Hepatocyte (in vitro differentiated cells): ENCODE results near the gene FOXK1. TPM values are rescaled to one million over a fixed set of nuclear protein-coding genes. Genes with fewer than 3 reads are reported as not detected.

Experiments
- DNase-seq: peaks from one replicate; pipeline ENCODE4 v3.0.0-alpha.2; 2016; ENCODE audit warnings: low spot score
- H2AFZ ChIP-seq: fragments of 200-600 bp; sonication (generic); 2 replicates; pipeline ENCODE4 v1.6.0; 2016; ENCODE audit warnings: antibody characterized with exemption, mild to moderate bottlenecking
- H3K27ac ChIP-seq: fragments of 200-600 bp; sonication (generic); 2 replicates; pipeline ENCODE4 v1.5.1; 2016; ENCODE audit warnings: mild to moderate bottlenecking
- H3K27me3 ChIP-seq: fragments of 200-600 bp; sonication (generic); 2 replicates; pipeline ENCODE4 v1.6.1; 2016
- H3K36me3 ChIP-seq: fragments of 200-600 bp; sonication (generic); replicated peaks from 2 replicates; pipeline ENCODE4 v1.5.1; 2016; ENCODE audit warnings: low read depth; ENCODE audit not compliant: insufficient read depth
- H3K4me1 ChIP-seq: fragments of 200-600 bp; sonication (generic); 2 replicates; pipeline ENCODE4 v1.5.1; 2016; ENCODE audit warnings: mild to moderate bottlenecking, moderate library complexity; ENCODE audit not compliant: insufficient read depth
- H3K4me2 ChIP-seq: fragments of 200-600 bp; sonication (generic); 2 replicates; pipeline ENCODE4 v1.6.0; 2016
- H3K4me3 ChIP-seq: fragments of 200-600 bp; sonication (generic); 2 replicates; pipeline ENCODE4 v1.5.1; 2016; ENCODE audit warnings: mild to moderate bottlenecking
- H3K79me2 ChIP-seq: fragments of 200-600 bp; sonication (generic); 2 replicates; pipeline ENCODE4 v1.6.0; 2017; ENCODE audit warnings: mild to moderate bottlenecking
- H3K9me2 ChIP-seq: fragments of 200-600 bp; sonication (generic); replicated peaks from 2 replicates; pipeline ENCODE4 v1.6.0; 2017; ENCODE audit warnings: mild to moderate bottlenecking; ENCODE audit not compliant: insufficient read depth
- H3K9me3 ChIP-seq: fragments of 200-600 bp; sonication (generic); 2 replicates; pipeline ENCODE4 v1.5.1; 2016; ENCODE audit warnings: low read depth, mild to moderate bottlenecking
- H4K20me1 ChIP-seq: fragments of 200-600 bp; sonication (generic); 2 replicates; pipeline ENCODE4 v1.6.0; 2016; ENCODE audit warnings: mild to moderate bottlenecking; ENCODE audit not compliant: insufficient read depth, poor library complexity, severe bottlenecking
- EZH2 ChIP-seq: fragments of 200-600 bp; sonication (generic); IDR thresholded peaks from 2 replicates; pipeline ENCODE4 v1.6.1; 2016; ENCODE audit warnings: antibody characterized with exemption, mild to moderate bottlenecking, borderline replicate concordance
- EZH2phosphoT487 ChIP-seq: fragments of 200-600 bp; sonication (generic); IDR thresholded peaks from one replicate; pipeline ENCODE4 v1.6.1; 2018; ENCODE audit warnings: antibody characterized with exemption, mild to moderate bottlenecking, low read depth, moderate library complexity; ENCODE audit not compliant: unreplicated experiment, severe bottlenecking
- WGBS: methylation state at CpG from one replicate; pipeline ENCODE4 v1.1.6; 2016; ENCODE audit warnings: low lambda C conversion rate; ENCODE audit errors: missing lambda C conversion rate; 5-methylcytosine and 5-hydroxymethylcytosine counted together
- polyA plus RNA-seq: library from polyadenylated mRNA; unstranded; fragments of >200 nt; fragmentation: Nextera tagmentation; extraction: Ambion mirVana; gene quantifications from 2 replicates; pipeline ENCODE4 v1.2.1, GENCODE V29; 2016
- total RNA-seq: library from RNA; depleted of rRNA; stranded (reverse); fragments of >200 nt; gene quantifications from 2 replicates; pipeline ENCODE4 v1.2.3, GENCODE V29; 2014
- TF ChIP-seq, protein P1 (sequence below): fragments of 200-600 bp; sonication (generic); IDR thresholded peaks from 2 replicates; pipeline ENCODE4 v1.5.1; 2016; ENCODE audit warnings: antibody characterized with exemption, mild to moderate bottlenecking; ENCODE audit not compliant: poor library complexity

FOXK1 gene
- total and polyA plus RNA-seq, 2 experiments from 2014 or later, result 8.3 to 17.8 TPM

DNA sequence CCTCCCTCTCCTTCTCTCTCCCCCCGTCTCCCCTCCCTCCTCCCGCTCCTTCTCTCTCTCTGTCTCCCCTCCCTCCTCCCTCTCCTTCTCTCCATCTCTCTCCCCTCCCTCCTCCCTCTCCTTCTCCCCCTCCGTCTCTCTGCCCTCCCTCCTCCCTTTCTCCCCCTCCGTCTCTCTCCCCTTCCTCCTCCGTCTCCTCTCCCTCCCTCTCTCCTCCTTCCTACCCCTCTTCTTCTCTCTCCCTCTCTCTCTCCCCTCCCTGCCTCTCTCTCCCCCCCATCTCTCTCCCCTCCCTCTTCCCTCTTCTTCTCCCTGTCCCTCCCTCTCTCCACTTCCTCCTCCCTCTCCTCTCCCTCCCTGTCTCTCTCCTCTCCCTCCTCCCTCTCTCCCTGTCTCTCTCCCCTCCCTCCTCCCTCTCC, 125.5 kb downstream of the FOXK1 start:
- Histone ChIP-seq H3K36me3 (no peaks in the 10 kb centered on the region), H3K9me2 (no peaks in the 10 kb centered on the region), H3K4me3 (no peak overlapping the region), H3K4me2 (no peak overlapping the region), H3K79me2 (no peaks in the 10 kb centered on the region), H3K27me3 (peaks cover 14% of the 10 kb centered on the region), H4K20me1 (no peaks in the 10 kb centered on the region), H3K27ac (peak overlapping the region; percentile 37), H3K4me1 (no peaks in the 10 kb centered on the region), H3K9me3 (no peaks in the 10 kb centered on the region), H2AFZ (no peak overlapping the region)
- 20% methylated on average over 1 of the region's 5 CpGs for WGBS
- TF ChIP-seq EZH2phosphoT487 (no peak), EZH2 (no peak)
- TF ChIP-seq, protein P1, sequence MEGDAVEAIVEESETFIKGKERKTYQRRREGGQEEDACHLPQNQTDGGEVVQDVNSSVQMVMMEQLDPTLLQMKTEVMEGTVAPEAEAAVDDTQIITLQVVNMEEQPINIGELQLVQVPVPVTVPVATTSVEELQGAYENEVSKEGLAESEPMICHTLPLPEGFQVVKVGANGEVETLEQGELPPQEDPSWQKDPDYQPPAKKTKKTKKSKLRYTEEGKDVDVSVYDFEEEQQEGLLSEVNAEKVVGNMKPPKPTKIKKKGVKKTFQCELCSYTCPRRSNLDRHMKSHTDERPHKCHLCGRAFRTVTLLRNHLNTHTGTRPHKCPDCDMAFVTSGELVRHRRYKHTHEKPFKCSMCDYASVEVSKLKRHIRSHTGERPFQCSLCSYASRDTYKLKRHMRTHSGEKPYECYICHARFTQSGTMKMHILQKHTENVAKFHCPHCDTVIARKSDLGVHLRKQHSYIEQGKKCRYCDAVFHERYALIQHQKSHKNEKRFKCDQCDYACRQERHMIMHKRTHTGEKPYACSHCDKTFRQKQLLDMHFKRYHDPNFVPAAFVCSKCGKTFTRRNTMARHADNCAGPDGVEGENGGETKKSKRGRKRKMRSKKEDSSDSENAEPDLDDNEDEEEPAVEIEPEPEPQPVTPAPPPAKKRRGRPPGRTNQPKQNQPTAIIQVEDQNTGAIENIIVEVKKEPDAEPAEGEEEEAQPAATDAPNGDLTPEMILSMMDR, result no peak
- DNase-seq, result no peak

DNA sequence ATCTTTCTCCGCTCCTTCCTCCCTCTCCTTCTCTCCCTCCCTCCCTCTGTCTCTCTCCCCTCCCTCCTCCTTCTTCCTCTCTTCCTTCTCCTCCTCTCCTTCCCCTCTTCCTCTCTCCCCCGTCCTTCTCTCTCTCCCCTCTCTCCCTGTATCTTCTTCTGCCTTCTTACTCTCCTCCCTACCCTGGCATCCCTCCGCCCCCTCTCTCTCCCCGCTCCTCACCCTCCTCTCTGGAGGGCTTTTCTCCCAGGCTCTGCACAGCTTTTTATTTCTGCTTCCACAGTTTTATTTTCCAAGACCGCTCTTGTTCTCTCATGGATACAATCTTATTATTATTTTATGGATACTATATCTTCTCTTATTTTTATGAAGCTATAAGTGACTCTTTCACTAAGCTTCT, 125.9 kb downstream of the FOXK1 start:
- TF ChIP-seq, protein P1, result no peak
- TF ChIP-seq EZH2phosphoT487 (no peak), EZH2 (no peak)
- Histone ChIP-seq H3K4me2 (no peak overlapping the region), H3K9me2 (no peaks in the 10 kb centered on the region), H3K27ac (peak overlapping the region; percentile 37), H3K4me1 (no peaks in the 10 kb centered on the region), H3K27me3 (peaks cover 14% of the 10 kb centered on the region), H4K20me1 (no peaks in the 10 kb centered on the region), H2AFZ (no peak overlapping the region), H3K9me3 (no peaks in the 10 kb centered on the region), H3K36me3 (no peaks in the 10 kb centered on the region), H3K4me3 (no peak overlapping the region), H3K79me2 (no peaks in the 10 kb centered on the region)
- DNase-seq, result no peak
- WGBS, result 58% methylated on average over 3 of the region's 5 CpGs

DNA sequence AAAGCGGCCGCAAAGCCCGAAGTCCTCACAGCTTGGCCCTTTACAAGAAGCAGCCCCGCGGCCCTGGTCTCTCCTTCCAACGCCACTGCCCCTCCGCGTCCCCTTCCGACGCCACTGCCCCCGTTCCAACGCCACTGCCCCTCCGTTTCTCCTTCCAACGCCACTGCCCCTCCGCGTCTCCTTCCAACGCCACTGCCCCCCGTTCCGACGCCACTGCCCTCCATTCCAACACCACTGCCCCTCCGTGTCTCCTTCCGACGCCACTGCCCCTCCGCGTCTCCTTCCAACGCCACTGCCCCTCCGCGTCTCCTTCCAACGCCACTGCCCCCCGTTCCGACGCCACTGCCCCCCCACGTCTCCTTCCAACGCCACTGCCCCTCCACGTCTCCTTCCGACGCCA, 126.5 kb downstream of the FOXK1 start:
- 69% methylated on average over 4 of the region's 37 CpGs for WGBS
- no peak overlapping the region for H2AFZ ChIP-seq
- H3K9me3 ChIP-seq, result no peaks in the 10 kb centered on the region
- H3K79me2 ChIP-seq, result no peaks in the 10 kb centered on the region
- no peaks in the 10 kb centered on the region for H3K9me2 ChIP-seq
- no peak for DNase-seq
- H3K4me1 ChIP-seq, result no peaks in the 10 kb centered on the region
- no peak overlapping the region for H3K27ac ChIP-seq
- no peak overlapping the region for H3K4me2 ChIP-seq
- H3K36me3 ChIP-seq, result no peaks in the 10 kb centered on the region
- no peak overlapping the region for H3K4me3 ChIP-seq
- no peak for TF ChIP-seq EZH2phosphoT487
- no peak for TF ChIP-seq EZH2
- TF ChIP-seq, protein P1, result no peak
- peaks cover 14% of the 10 kb centered on the region for H3K27me3 ChIP-seq
- no peaks in the 10 kb centered on the region for H4K20me1 ChIP-seq
